CD4-positive, alpha-beta T cell (primary cell): ENCODE results near the gene ZNF521. TPM values are rescaled to one million over a fixed set of nuclear protein-coding genes. Genes with fewer than 3 reads are reported as not detected.

Experiments used
- ATAC-seq: fragments of 200-7000 bp; cut with Tn5 transposase; one replicate; pipeline ENCODE4 v1.10.0; 2022; ENCODE audit warnings: mild to moderate bottlenecking; ENCODE audit not compliant: poor library complexity
- CTCF ChIA-PET: fragments of 350-600 bp; sonication (Branson Sonifier 250); formaldehyde crosslinking; loops from one replicate; lab custom pipeline; 2021; ENCODE audit warnings: antibody characterized with exemption, inconsistent platforms; lab: Charles Lee
- POLR2A ChIA-PET: fragments of 350-600 bp; sonication (Branson Sonifier 250); formaldehyde crosslinking; loops from one replicate; lab custom pipeline; 2021; ENCODE audit warnings: antibody characterized with exemption, inconsistent platforms; lab: Charles Lee
- DNase-seq, 14 experiments: peaks; one replicate each; pipeline ENCODE4 v3.0.0-alpha.2; 2013 to 2020; ENCODE audit warnings: mixed read lengths in 2 of 14
- H3K27ac ChIP-seq, 2 donors: one replicate each; pipeline versions ENCODE4 v1.5.1 to v1.7.0; 2013; ENCODE audit warnings: low read length in 2 of 2, low read depth in 1 of 2, mild to moderate bottlenecking in 1 of 2
- H3K27me3 ChIP-seq, 2 experiments: 1 replicate in 1 of 2; 2 replicates in 1 of 2; pipeline versions ENCODE4 v1.6.1 to v1.7.0; 2013; ENCODE audit warnings: low read length in 2 of 2, control low read depth in 1 of 2, mild to moderate bottlenecking in 1 of 2, moderate library complexity in 1 of 2; ENCODE audit not compliant: insufficient read depth in 2 of 2, control insufficient read depth in 1 of 2
- H3K36me3 ChIP-seq: one replicate; pipeline ENCODE4 v1.6.1; 2013; ENCODE audit warnings: low read length, control low read depth; ENCODE audit not compliant: insufficient read depth
- H3K4me1 ChIP-seq: one replicate; pipeline ENCODE4 v1.6.1; 2013; ENCODE audit warnings: low read length, control low read depth; ENCODE audit not compliant: insufficient read depth
- H3K4me3 ChIP-seq: one replicate; pipeline ENCODE4 v1.5.1; 2013; ENCODE audit warnings: mild to moderate bottlenecking, low read length, moderate library complexity
- H3K9me3 ChIP-seq, 2 experiments: 1 replicate in 1 of 2; 2 replicates in 1 of 2; pipeline versions ENCODE4 v1.6.1 to v1.7.0; 2013; ENCODE audit warnings: low read length in 2 of 2, mild to moderate bottlenecking in 2 of 2, control low read depth in 1 of 2, moderate library complexity in 1 of 2; ENCODE audit not compliant: control insufficient read depth in 1 of 2, insufficient read depth in 1 of 2
- H3K27ac Mint-ChIP-seq: one replicate; pipeline ENCODE4 v1.8.0; 2020; ENCODE audit warnings: mixed read lengths
- H3K27me3 Mint-ChIP-seq: one replicate; pipeline ENCODE4 v1.8.0; 2021; ENCODE audit warnings: mixed read lengths
- H3K36me3 Mint-ChIP-seq: one replicate; pipeline ENCODE4 v1.8.0; 2021; ENCODE audit warnings: low read depth, mixed read lengths
- H3K4me1 Mint-ChIP-seq: one replicate; pipeline ENCODE4 v1.8.0; 2021; ENCODE audit warnings: low read depth, mixed read lengths
- H3K4me3 Mint-ChIP-seq: one replicate; pipeline ENCODE4 v1.8.0; 2020; ENCODE audit warnings: mild to moderate bottlenecking, mixed read lengths
- H3K9me3 Mint-ChIP-seq: one replicate; pipeline ENCODE4 v1.8.0; 2020; ENCODE audit warnings: mixed read lengths
- CTCF ChIP-seq: fragments of 200-600 bp; IDR thresholded peaks from one replicate; pipeline ENCODE4 v1.8.0; 2022; ENCODE audit warnings: antibody characterized with exemption, mild to moderate bottlenecking
- intact Hi-C, 2 experiments: fragments of 100-400 bp; cut with DNase I in 1 of 2; cut with micrococcal nuclease in 1 of 2; formaldehyde crosslinking; loops; one replicate each; pipeline versions ENCODE4 v1.15.1 to v1.9.0; 2023 to 2025; cut with DNase I, micrococcal nuclease
- total RNA-seq, 174 experiments: library from RNA in 2 of 174; stranded (reverse) in 2 of 174; gene quantifications; one replicate each; pipeline ENCODE4 v1.2.3 and lab custom pipeline; 2021 to 2026

The ZNF521 gene
- total RNA-seq, 2 experiments from 2014 or later, result not detected

- Mint-ChIP-seq H3K9me3 (no peaks in the 10 kb centered on the region), H3K36me3 (no peaks in the 10 kb centered on the region), H3K4me3 (no peak overlapping the region), H3K27me3 (no peaks in the 10 kb centered on the region), H3K4me1 (no peaks in the 10 kb centered on the region), H3K27ac (no peak overlapping the region)
- ATAC-seq (no peak), DNase-seq (no peak)
- CTCF ChIA-PET, result no interaction called here
- POLR2A ChIA-PET, result no interaction called here
- no peaks in the 10 kb centered on the region for H3K4me1 ChIP-seq
- no peak for TF ChIP-seq CTCF
- no peak overlapping the region for H3K27ac ChIP-seq
- H3K27me3 ChIP-seq, result no peaks in the 10 kb centered on the region
- no peaks in the 10 kb centered on the region for H3K9me3 ChIP-seq
- H3K4me3 ChIP-seq, result no peak overlapping the region
- intact Hi-C loops, result no loop called here
- H3K36me3 ChIP-seq, result no peaks in the 10 kb centered on the region
These were observed 114.2 kb downstream of the ZNF521 start for GRCh38 chr18:25237571-25238267.

- H3K36me3 Mint-ChIP-seq, result no peaks in the 10 kb centered on the region
- H3K9me3 Mint-ChIP-seq, result no peaks in the 10 kb centered on the region
- Histone ChIP-seq H3K36me3 (no peaks in the 10 kb centered on the region), H3K4me1 (no peaks in the 10 kb centered on the region), H3K9me3 (no peaks in the 10 kb centered on the region), H3K27me3 (no peaks in the 10 kb centered on the region), H3K4me3 (no peak overlapping the region), H3K27ac (no peak overlapping the region)
- no peaks in the 10 kb centered on the region for H3K27me3 Mint-ChIP-seq
- no peak overlapping the region for H3K4me3 Mint-ChIP-seq
- H3K4me1 Mint-ChIP-seq, result no peaks in the 10 kb centered on the region
- TF ChIP-seq CTCF, result no peak
- POLR2A ChIA-PET, result no interaction called here
- intact Hi-C loops, result no loop called here
- CTCF ChIA-PET, result no interaction called here
- DNase-seq (no peak), ATAC-seq (no peak)
- H3K27ac Mint-ChIP-seq, result no peak overlapping the region
These were observed 115.2 kb downstream of the ZNF521 start for GRCh38 chr18:25236736-25237135.

GRCh38 chr18:25235401-25236042 is 116.4 kb downstream of the ZNF521 start:
- no peaks in the 10 kb centered on the region for H3K9me3 ChIP-seq
- H3K4me1 Mint-ChIP-seq, result no peaks in the 10 kb centered on the region
- no peaks in the 10 kb centered on the region for H3K36me3 ChIP-seq
- no peaks in the 10 kb centered on the region for H3K27me3 ChIP-seq
- H3K27me3 Mint-ChIP-seq, result no peaks in the 10 kb centered on the region
- H3K4me3 ChIP-seq, result no peak overlapping the region
- H3K4me1 ChIP-seq, result no peaks in the 10 kb centered on the region
- ChIA-PET POLR2A (no interaction called here), CTCF (no interaction called here)
- no peak overlapping the region for H3K4me3 Mint-ChIP-seq
- no peak overlapping the region for H3K27ac ChIP-seq
- TF ChIP-seq CTCF, result no peak
- no peaks in the 10 kb centered on the region for H3K36me3 Mint-ChIP-seq
- ATAC-seq (no peak), DNase-seq (no peak)
- no peak overlapping the region for H3K27ac Mint-ChIP-seq
- H3K9me3 Mint-ChIP-seq, result no peaks in the 10 kb centered on the region
- intact Hi-C loops, result no loop called here
